WTC11 (cell line): ENCODE measurements around the gene ECE1.

Experiments used
- CREB1 ChIP-seq: sonication (generic); formaldehyde crosslinking; IDR thresholded peaks from 2 replicates; pipeline ENCODE4 v1.8.0; 2023; ENCODE audit warnings: mild to moderate bottlenecking, missing genetic modification reagents
- FOXJ3 ChIP-seq: sonication (generic); formaldehyde crosslinking; IDR thresholded peaks from 2 replicates; pipeline ENCODE4 v1.9.0; 2021; ENCODE audit warnings: missing genetic modification reagents, mild to moderate bottlenecking, borderline replicate concordance
- GTF2I ChIP-seq: fragments of 250-450 bp; sonication (Bioruptor Pico); conservative IDR thresholded peaks from 2 replicates; pipeline ENCODE4 v1.4.0; 2021; ENCODE audit warnings: mild to moderate bottlenecking
- JAZF1 ChIP-seq: fragments of 250-450 bp; sonication (Bioruptor Pico); IDR thresholded peaks from 2 replicates; pipeline ENCODE4 v1.9.0; 2021; ENCODE audit warnings: moderate library complexity, mild to moderate bottlenecking, inconsistent platforms
- RELA ChIP-seq: sonication (generic); formaldehyde crosslinking; IDR thresholded peaks from 2 replicates; pipeline ENCODE4 v1.8.1; 2022; ENCODE audit warnings: missing genetic modification reagents, mild to moderate bottlenecking, borderline replicate concordance
- TF ChIP-seq, protein P1 (sequence below): fragments of 200-600 bp; IDR thresholded peaks from 2 replicates; pipeline ENCODE4 v1.8.0; 2022; ENCODE audit warnings: antibody characterized with exemption
- TF ChIP-seq, protein P2 (sequence below): sonication (generic); formaldehyde crosslinking; IDR thresholded peaks from 2 replicates; pipeline ENCODE4 v1.8.1; 2023; ENCODE audit warnings: mild to moderate bottlenecking, missing genetic modification reagents, moderate library complexity
- TF ChIP-seq, protein P3 (sequence below): sonication (generic); formaldehyde crosslinking; IDR thresholded peaks from 2 replicates; pipeline ENCODE4 v1.8.0; 2022; ENCODE audit warnings: mild to moderate bottlenecking, missing genetic modification reagents
- TF ChIP-seq, protein P4 (sequence below): sonication (generic); formaldehyde crosslinking; IDR thresholded peaks from 2 replicates; pipeline ENCODE4 v1.8.1; 2022; ENCODE audit warnings: low read depth, missing genetic modification reagents, borderline replicate concordance
- TF ChIP-seq, protein P5 (sequence below): sonication (generic); formaldehyde crosslinking; conservative IDR thresholded peaks from 2 replicates; pipeline ENCODE4 v1.8.1; 2022; ENCODE audit warnings: mild to moderate bottlenecking, missing genetic modification reagents

DNA sequence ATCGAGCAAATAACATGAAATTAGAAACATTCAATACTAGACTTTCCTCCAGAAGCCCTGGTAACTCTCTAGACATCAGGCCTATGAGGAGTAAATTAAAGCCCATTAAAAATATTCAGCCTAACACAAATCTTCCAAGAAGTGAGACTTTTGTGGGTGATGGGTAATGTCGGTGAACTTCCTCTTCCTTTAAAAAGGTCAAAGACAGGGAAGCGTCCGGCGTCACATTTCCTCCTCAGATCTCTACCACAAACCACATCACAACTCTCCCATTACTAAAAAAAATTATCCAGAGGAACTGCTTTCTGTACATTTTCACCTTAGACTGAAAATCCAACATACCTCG lies 115.0 kb downstream of the ECE1 start:
- TF ChIP-seq, protein P1, sequence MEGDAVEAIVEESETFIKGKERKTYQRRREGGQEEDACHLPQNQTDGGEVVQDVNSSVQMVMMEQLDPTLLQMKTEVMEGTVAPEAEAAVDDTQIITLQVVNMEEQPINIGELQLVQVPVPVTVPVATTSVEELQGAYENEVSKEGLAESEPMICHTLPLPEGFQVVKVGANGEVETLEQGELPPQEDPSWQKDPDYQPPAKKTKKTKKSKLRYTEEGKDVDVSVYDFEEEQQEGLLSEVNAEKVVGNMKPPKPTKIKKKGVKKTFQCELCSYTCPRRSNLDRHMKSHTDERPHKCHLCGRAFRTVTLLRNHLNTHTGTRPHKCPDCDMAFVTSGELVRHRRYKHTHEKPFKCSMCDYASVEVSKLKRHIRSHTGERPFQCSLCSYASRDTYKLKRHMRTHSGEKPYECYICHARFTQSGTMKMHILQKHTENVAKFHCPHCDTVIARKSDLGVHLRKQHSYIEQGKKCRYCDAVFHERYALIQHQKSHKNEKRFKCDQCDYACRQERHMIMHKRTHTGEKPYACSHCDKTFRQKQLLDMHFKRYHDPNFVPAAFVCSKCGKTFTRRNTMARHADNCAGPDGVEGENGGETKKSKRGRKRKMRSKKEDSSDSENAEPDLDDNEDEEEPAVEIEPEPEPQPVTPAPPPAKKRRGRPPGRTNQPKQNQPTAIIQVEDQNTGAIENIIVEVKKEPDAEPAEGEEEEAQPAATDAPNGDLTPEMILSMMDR = no peak
- TF ChIP-seq, protein P2, sequence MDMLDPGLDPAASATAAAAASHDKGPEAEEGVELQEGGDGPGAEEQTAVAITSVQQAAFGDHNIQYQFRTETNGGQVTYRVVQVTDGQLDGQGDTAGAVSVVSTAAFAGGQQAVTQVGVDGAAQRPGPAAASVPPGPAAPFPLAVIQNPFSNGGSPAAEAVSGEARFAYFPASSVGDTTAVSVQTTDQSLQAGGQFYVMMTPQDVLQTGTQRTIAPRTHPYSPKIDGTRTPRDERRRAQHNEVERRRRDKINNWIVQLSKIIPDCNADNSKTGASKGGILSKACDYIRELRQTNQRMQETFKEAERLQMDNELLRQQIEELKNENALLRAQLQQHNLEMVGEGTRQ (CRISPR knock-in tag) = no peak
- TF ChIP-seq FOXJ3 (CRISPR knock-in tag) (no peak), RELA (CRISPR knock-in tag) (no peak), CREB1 (CRISPR knock-in tag) (no peak), JAZF1 (CRISPR knock-in tag) (no peak), GTF2I (CRISPR knock-in tag) (no peak)
- TF ChIP-seq, protein P3, sequence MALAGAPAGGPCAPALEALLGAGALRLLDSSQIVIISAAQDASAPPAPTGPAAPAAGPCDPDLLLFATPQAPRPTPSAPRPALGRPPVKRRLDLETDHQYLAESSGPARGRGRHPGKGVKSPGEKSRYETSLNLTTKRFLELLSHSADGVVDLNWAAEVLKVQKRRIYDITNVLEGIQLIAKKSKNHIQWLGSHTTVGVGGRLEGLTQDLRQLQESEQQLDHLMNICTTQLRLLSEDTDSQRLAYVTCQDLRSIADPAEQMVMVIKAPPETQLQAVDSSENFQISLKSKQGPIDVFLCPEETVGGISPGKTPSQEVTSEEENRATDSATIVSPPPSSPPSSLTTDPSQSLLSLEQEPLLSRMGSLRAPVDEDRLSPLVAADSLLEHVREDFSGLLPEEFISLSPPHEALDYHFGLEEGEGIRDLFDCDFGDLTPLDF (CRISPR knock-in tag) = no peak
- TF ChIP-seq, protein P4, sequence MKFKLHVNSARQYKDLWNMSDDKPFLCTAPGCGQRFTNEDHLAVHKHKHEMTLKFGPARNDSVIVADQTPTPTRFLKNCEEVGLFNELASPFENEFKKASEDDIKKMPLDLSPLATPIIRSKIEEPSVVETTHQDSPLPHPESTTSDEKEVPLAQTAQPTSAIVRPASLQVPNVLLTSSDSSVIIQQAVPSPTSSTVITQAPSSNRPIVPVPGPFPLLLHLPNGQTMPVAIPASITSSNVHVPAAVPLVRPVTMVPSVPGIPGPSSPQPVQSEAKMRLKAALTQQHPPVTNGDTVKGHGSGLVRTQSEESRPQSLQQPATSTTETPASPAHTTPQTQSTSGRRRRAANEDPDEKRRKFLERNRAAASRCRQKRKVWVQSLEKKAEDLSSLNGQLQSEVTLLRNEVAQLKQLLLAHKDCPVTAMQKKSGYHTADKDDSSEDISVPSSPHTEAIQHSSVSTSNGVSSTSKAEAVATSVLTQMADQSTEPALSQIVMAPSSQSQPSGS = no peak
- TF ChIP-seq, protein P5, sequence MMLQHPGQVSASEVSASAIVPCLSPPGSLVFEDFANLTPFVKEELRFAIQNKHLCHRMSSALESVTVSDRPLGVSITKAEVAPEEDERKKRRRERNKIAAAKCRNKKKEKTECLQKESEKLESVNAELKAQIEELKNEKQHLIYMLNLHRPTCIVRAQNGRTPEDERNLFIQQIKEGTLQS (CRISPR knock-in tag) = no peak
